Thymus (tissue), 11 donors: ENCODE data around the gene SAPCD2. TPM values are rescaled to one million over a fixed set of nuclear protein-coding genes. Genes with fewer than 3 reads are reported as not detected.

Experiments used
- DNase-seq, 9 donors: peaks; one replicate each; pipeline ENCODE4 v3.0.0-alpha.2; 2013; ENCODE audit warnings: low spot score in 9 of 9, low read depth in 6 of 9, missing footprints in 1 of 9
- H3K27ac ChIP-seq, 2 donors: one replicate each; pipeline ENCODE4 v1.5.1; 2013; ENCODE audit warnings: control low read depth in 1 of 2, low read depth in 1 of 2, low read length in 1 of 2, mild to moderate bottlenecking in 1 of 2, moderate library complexity in 1 of 2
- H3K27me3 ChIP-seq, 2 donors: one replicate each; pipeline ENCODE4 v1.5.1; 2013; ENCODE audit warnings: low read length in 1 of 2; ENCODE audit not compliant: control insufficient read depth in 2 of 2, insufficient read depth in 1 of 2
- H3K36me3 ChIP-seq, 2 donors: one replicate each; pipeline ENCODE4 v1.5.1; 2013; ENCODE audit warnings: low read length in 1 of 2, mild to moderate bottlenecking in 1 of 2, moderate library complexity in 1 of 2; ENCODE audit not compliant: control insufficient read depth in 2 of 2, insufficient read depth in 2 of 2
- H3K4me1 ChIP-seq, 2 donors: one replicate each; pipeline ENCODE4 v1.5.1; 2013; ENCODE audit warnings: low read length in 2 of 2; ENCODE audit not compliant: control insufficient read depth in 2 of 2, insufficient read depth in 2 of 2
- H3K4me3 ChIP-seq, 2 donors: one replicate each; pipeline ENCODE4 v1.5.1; 2013; ENCODE audit warnings: low read length in 2 of 2, control low read depth in 1 of 2, mild to moderate bottlenecking in 1 of 2
- H3K9me3 ChIP-seq, 2 donors: one replicate each; pipeline ENCODE4 v1.5.1; 2013; ENCODE audit warnings: low read length in 1 of 2, mild to moderate bottlenecking in 1 of 2; ENCODE audit not compliant: control insufficient read depth in 2 of 2, insufficient read depth in 1 of 2
- WGBS: extraction: QIAGEN DNeasy Blood & Tissue Kit; methylation state at CpG from one replicate; pipeline ENCODE4 v1.1.7; 2013; 5-methylcytosine and 5-hydroxymethylcytosine counted together
- polyA plus RNA-seq: library from polyadenylated mRNA; stranded (reverse); fragments of 200-250 nt; gene quantifications from one replicate; pipeline ENCODE4 v1.2.3, GENCODE V29; 2013
- total RNA-seq: library from RNA; stranded (reverse); fragments of 120-200 nt; gene quantifications from one replicate; pipeline ENCODE4 v1.2.4, GENCODE V29; 2013
- donor health status: healthy.

The SAPCD2 gene
- total and polyA plus RNA-seq, 2 donors, result 0.87 to 6.3 TPM

DNA sequence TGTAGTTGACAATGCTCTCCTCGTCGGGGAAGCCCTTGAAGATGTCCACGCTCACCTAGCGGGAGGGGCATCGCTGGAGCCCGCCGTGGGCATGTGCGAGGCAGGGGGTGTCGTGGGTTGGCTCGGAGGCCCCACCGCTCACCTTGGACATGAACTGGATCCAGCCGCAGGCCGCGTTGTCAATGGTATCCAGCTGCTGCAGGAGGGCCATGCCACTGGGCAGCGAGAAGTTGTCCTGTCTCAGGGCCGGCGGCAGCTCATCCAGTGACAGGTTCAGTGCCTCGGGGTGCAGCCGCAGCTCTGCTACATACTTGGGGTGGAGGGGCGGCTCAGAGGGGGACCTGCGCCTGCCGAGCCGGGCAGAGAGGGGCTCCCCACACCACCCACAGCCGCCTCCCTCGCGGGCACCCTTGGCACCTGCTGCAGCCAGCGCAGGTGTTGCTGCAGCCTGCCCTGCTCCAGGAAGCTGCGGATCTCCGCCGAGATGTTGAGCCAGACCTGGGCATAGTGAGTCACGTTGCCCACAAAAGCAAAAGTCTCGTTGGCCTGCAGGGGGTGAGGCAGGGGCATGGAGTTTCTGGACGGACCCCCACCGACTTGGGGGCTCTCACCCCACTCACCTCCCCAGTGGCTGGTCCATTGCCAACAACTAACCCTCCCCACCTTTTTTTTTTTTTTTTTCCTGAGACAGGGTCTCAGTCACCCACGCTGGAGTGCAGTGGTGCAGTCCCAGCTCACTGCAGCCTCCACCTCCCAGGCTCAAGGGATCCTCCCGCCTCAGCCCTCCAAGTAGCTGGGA is 51.4 kb downstream of the SAPCD2 start:
- 97% methylated on average over 36 of the region's 36 CpGs for WGBS
- H3K36me3 ChIP-seq, result peaks cover 0 to 3% of the 10 kb centered on the region in 2 donors
- no peak overlapping the region for H3K27ac ChIP-seq
- H3K9me3 ChIP-seq, result peaks cover 0 to 25% of the 10 kb centered on the region in 2 donors
- H3K27me3 ChIP-seq, result no peaks in the 10 kb centered on the region
- H3K4me3 ChIP-seq, result no peak overlapping the region
- H3K4me1 ChIP-seq, result no peaks in the 10 kb centered on the region
- DNase-seq, result no peak

DNA sequence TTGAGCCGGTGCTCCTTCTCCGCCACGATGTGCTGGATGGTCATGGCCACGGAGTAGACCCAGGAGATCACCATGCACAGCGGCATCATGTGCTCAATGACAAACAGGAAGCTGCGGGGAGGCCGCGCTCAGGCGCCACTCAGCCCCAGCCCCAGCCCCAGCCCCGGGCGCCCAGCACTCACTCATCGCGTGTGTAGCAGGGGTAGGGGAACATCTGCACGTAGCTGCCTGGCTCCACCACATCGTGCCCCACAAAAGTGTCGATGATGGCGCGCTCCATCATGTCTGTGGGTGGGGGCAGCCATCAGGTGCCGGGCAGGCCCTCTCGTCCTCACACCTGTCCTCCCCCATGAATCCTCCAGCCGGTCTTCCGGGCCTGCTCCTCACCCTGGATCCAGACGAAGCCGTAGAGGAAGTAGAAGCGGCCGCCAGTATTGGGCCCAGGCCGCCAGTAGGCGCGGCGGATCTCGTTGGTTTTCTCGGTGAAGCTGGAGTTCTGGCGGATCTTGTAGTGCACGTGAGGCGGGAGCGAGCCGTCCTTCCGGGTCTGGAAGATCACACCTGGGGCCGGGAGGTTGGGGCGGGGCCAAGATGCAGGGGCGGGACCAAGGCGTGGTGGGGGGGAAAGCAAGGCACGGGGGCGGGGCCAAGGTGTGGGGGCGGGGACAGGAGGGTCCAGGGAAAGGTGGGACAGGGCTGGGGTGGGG is 52.4 kb downstream of the SAPCD2 start:
- Histone ChIP-seq H3K4me3 (no peak overlapping the region), H3K27me3 (no peaks in the 10 kb centered on the region), H3K4me1 (no peaks in the 10 kb centered on the region), H3K9me3 (peaks cover 0 to 25% of the 10 kb centered on the region in 2 donors), H3K36me3 (peaks cover 0 to 3% of the 10 kb centered on the region in 2 donors), H3K27ac (no peak overlapping the region)
- 97% methylated on average over 45 of the region's 45 CpGs for WGBS
- no peak for DNase-seq

DNA sequence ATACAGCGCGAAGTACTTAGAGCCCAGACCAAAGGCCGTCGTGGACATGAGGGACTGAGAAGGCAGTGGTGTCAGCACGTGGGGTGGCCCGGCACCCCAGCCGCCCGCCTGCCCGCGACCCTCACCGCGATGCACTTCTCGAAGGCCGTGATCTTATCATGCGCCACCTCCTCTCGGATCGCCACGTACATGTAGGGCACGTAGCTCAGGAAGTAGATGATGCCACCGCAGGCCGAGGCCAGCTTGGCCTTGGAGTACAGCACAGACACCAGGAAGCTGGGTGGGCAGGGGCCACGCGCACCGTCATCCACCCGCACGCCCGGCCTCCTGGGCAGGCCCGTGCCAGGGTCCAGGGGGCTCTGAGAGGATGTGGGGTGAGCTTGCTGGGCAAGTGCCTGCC is 53.3 kb downstream of the SAPCD2 start:
- 99% methylated on average over 28 of the region's 28 CpGs for WGBS
- DNase-seq, result no peak
- no peaks in the 10 kb centered on the region for H3K27me3 ChIP-seq
- peaks cover 0 to 5% of the 10 kb centered on the region in 2 donors for H3K36me3 ChIP-seq
- no peaks in the 10 kb centered on the region for H3K4me1 ChIP-seq
- no peak overlapping the region for H3K4me3 ChIP-seq
- H3K9me3 ChIP-seq, result peaks cover 0 to 25% of the 10 kb centered on the region in 2 donors
- no peak overlapping the region for H3K27ac ChIP-seq

DNA sequence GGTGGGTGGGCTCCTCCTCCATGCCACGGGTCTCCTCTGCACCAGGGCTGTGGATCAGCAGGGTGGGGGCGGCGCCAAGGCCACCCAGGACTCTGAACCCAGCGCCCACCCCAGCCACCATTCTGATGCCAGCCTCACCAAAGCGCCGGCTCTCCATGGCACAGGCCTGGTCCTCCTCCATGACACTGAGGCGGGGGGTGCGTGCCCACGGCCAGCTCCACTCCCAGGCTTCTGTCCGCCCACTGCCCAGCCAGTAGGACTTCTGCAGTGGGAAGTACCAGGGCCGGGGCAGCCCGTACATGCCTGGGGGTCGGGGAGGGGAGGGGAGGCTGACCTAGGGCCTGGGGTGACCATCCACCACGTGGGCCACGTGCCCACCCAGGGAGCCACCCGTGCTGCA is 53.9 kb downstream of the SAPCD2 start:
- Histone ChIP-seq H3K4me3 (no peak overlapping the region), H3K36me3 (peaks cover 0 to 5% of the 10 kb centered on the region in 2 donors), H3K4me1 (no peaks in the 10 kb centered on the region), H3K27me3 (no peaks in the 10 kb centered on the region), H3K9me3 (peaks cover 0 to 25% of the 10 kb centered on the region in 2 donors), H3K27ac (no peak overlapping the region)
- 98% methylated on average over 16 of the region's 16 CpGs for WGBS
- no peak for DNase-seq

DNA sequence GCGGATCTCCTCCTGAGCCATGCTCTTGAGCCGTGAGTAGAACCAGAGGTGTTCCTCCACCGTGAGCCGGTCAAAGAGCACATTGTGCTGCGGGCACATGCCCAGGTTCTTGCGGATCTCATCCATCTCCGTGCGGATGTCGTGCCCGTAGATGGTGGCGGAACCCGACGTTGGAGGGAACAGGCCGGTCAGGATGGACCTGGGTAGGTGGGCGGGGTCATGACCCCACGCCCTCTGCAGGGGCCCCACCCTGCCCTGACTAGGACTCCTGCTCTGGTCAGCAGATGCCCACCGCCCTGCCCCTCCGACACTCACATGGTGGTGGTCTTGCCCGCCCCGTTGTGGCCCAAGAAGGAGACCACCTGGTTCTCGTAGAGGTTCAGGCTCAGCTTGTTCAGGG is 54.4 kb downstream of the SAPCD2 start:
- Histone ChIP-seq H3K36me3 (peaks cover 0 to 5% of the 10 kb centered on the region in 2 donors), H3K27me3 (no peaks in the 10 kb centered on the region), H3K4me3 (no peak overlapping the region), H3K9me3 (peaks cover 0 to 25% of the 10 kb centered on the region in 2 donors), H3K4me1 (no peaks in the 10 kb centered on the region), H3K27ac (no peak overlapping the region)
- 97% methylated on average over 21 of the region's 21 CpGs for WGBS
- no peak for DNase-seq

DNA sequence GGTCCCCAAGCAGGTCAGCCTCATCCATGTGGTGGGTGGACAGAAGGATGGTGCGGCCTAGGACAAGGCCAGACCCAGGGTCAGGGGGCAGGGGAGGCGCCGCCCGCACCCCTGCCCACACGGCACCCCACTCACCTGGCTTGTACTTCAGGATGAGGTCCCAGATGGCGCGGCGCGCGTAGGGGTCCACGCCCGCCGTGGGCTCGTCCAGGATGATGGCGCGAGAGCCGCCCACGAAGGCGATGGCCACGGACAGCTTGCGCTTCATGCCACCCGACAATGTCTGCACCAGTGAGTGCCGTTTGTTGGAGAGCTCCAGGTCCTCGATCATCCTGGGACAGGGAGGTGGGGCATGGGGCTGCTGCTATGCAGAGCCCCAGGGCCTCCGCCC is 54.8 kb downstream of the SAPCD2 start:
- H3K27ac ChIP-seq, result no peak overlapping the region
- H3K9me3 ChIP-seq, result peaks cover 0 to 25% of the 10 kb centered on the region in 2 donors
- DNase-seq, result no peak
- H3K27me3 ChIP-seq, result no peaks in the 10 kb centered on the region
- no peaks in the 10 kb centered on the region for H3K4me1 ChIP-seq
- peaks cover 0 to 5% of the 10 kb centered on the region in 2 donors for H3K36me3 ChIP-seq
- H3K4me3 ChIP-seq, result no peak overlapping the region
- 99% methylated on average over 25 of the region's 25 CpGs for WGBS

DNA sequence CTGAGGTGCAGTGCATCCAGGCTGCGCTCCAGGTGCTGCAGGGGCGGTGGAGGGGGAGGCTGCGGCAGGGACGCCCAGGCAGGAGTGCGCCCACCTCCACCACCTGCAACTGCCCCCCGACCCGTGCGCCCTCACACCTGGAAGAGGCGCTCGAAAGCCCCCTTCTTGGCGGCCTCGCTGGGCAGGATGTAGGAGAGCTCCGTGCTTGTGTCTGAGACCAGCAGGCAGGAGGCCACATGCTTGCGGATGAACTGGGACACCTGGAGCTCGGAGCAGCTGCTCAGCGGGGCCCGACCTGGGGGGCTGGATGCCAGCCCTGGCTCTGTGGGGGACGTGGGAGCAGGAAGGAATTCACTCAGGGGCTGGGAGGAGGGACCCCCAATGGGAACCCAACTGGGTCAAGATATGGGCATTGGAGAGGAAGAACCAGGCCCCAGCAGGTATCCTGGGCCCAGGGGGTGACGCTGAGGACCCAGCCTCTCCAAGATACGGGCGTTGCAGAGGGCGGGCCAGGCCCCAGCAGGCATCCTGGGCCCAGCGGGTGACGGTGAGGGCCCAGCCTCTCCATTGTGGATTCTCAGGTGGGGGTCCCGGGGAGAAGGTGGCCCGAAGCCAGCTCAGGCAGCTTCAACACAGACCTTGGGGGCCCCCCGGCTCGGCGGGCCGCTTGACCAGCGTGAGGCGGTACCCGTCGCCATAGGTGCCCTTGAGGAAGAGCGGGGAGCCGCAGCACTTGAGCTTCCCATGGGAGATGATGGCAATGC is 55.4 kb downstream of the SAPCD2 start:
- Histone ChIP-seq H3K27me3 (no peaks in the 10 kb centered on the region), H3K4me1 (no peaks in the 10 kb centered on the region), H3K27ac (no peak overlapping the region), H3K9me3 (peaks cover 0 to 25% of the 10 kb centered on the region in 2 donors), H3K4me3 (no peak overlapping the region), H3K36me3 (peaks cover 0 to 6% of the 10 kb centered on the region in 2 donors)
- no peak for DNase-seq
- WGBS, result 97% methylated on average over 36 of the region's 36 CpGs

DNA sequence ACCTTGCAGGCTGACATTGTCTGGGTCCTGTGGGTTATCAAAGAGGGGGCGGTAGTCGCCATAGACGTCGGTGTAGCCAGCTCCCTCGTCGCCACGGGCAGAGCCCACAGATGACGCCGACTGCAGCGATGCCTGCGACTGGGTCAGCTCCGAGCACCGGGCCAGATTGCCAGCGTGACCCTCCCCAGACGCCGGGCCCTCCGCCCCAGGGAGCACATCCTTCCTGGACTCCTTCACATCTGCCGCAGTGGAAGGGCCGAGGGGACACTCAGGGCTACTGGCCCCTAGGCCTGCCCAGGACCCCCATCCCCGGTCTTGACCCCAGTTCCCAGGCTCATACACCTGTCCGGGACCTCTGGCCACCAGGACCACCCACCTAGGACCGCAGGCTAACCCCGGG is 56.2 kb downstream of the SAPCD2 start:
- H3K27ac ChIP-seq, result no peak overlapping the region
- DNase-seq, result no peak
- no peak overlapping the region for H3K4me3 ChIP-seq
- peaks cover 0 to 11% of the 10 kb centered on the region in 2 donors for H3K36me3 ChIP-seq
- H3K4me1 ChIP-seq, result no peaks in the 10 kb centered on the region
- peaks cover 0 to 25% of the 10 kb centered on the region in 2 donors for H3K9me3 ChIP-seq
- H3K27me3 ChIP-seq, result no peaks in the 10 kb centered on the region
- 96% methylated on average over 23 of the region's 23 CpGs for WGBS

DNA sequence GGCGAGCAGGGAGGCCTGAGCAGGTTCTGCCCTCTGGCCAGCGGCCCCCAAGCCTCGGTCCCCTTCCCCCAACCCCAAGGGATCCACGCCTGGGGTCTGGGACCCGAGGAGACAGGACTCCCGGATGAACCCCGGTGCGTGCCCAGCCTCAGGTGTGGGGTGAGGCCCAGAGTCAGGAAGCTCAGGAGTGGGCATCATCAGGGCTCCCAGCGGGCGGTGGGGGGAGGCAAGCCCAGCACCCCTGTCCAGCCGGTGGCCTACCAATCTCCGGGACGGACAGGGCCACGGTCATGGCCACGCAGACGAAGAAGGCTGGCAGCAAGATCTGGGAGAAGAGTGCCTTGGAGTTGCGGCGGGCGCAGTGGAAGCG is 56.8 kb downstream of the SAPCD2 start:
- Histone ChIP-seq H3K27me3 (no peaks in the 10 kb centered on the region), H3K4me3 (no peak overlapping the region), H3K27ac (no peak overlapping the region), H3K9me3 (peaks cover 0 to 25% of the 10 kb centered on the region in 2 donors), H3K4me1 (no peaks in the 10 kb centered on the region), H3K36me3 (peaks cover 0 to 11% of the 10 kb centered on the region in 2 donors)
- 98% methylated on average over 20 of the region's 20 CpGs for WGBS
- DNase-seq, result no peak
